Activated naive CD4-positive, alpha-beta T cell treated with anti-CD3 and anti-CD28 coated beads, Interleukin-2, amount 10 ng/mL, durations not matched to agents 7 days and 5 days (primary cell): Measurements from ENCODE around the gene CACNA1D.

Experiments
- CTCF ChIA-PET: fragments of 350-600 bp; sonication (Branson Sonifier 250); formaldehyde crosslinking; loops from one replicate; lab custom pipeline; 2021; ENCODE audit warnings: antibody characterized with exemption; lab: Charles Lee
- DNase-seq: peaks from one replicate; pipeline ENCODE4 v3.0.0-alpha.2; 2020
- H3K27ac Mint-ChIP-seq: one replicate; pipeline ENCODE4 v1.8.0; 2021; ENCODE audit warnings: mild to moderate bottlenecking, moderate library complexity, mixed read lengths
- H3K27me3 Mint-ChIP-seq: one replicate; pipeline ENCODE4 v1.8.0; 2021; ENCODE audit warnings: mild to moderate bottlenecking, mixed read lengths
- H3K36me3 Mint-ChIP-seq: one replicate; pipeline ENCODE4 v1.8.0; 2021; ENCODE audit warnings: mixed read lengths
- H3K4me1 Mint-ChIP-seq: one replicate; pipeline ENCODE4 v1.8.0; 2021; ENCODE audit warnings: mixed read lengths
- H3K4me3 Mint-ChIP-seq: one replicate; pipeline ENCODE4 v1.8.0; 2021; ENCODE audit warnings: mild to moderate bottlenecking, moderate library complexity, mixed read lengths
- H3K9me3 Mint-ChIP-seq: one replicate; pipeline ENCODE4 v1.8.0; 2021; ENCODE audit warnings: mixed read lengths

Gene CACNA1D

GRCh38 chr3:53748512-53749271 is 254.3 kb downstream of the CACNA1D start:
- H3K9me3 Mint-ChIP-seq = no peaks in the 10 kb centered on the region
- peaks cover 39% of the 10 kb centered on the region for H3K27me3 Mint-ChIP-seq
- CTCF ChIA-PET = no interaction called here
- H3K36me3 Mint-ChIP-seq = no peaks in the 10 kb centered on the region
- H3K27ac Mint-ChIP-seq = no peak overlapping the region
- no peak overlapping the region for H3K4me3 Mint-ChIP-seq
- H3K4me1 Mint-ChIP-seq = peaks cover 13% of the 10 kb centered on the region
- DNase-seq = no peak

GRCh38 chr3:53749448-53749847 is 255.0 kb downstream of the CACNA1D start:
- Mint-ChIP-seq H3K4me3 (no peak overlapping the region), H3K27me3 (peaks cover 31% of the 10 kb centered on the region), H3K36me3 (no peaks in the 10 kb centered on the region), H3K27ac (no peak overlapping the region), H3K9me3 (no peaks in the 10 kb centered on the region), H3K4me1 (peaks cover 21% of the 10 kb centered on the region)
- no peak for DNase-seq
- CTCF ChIA-PET = no interaction called here

DNA sequence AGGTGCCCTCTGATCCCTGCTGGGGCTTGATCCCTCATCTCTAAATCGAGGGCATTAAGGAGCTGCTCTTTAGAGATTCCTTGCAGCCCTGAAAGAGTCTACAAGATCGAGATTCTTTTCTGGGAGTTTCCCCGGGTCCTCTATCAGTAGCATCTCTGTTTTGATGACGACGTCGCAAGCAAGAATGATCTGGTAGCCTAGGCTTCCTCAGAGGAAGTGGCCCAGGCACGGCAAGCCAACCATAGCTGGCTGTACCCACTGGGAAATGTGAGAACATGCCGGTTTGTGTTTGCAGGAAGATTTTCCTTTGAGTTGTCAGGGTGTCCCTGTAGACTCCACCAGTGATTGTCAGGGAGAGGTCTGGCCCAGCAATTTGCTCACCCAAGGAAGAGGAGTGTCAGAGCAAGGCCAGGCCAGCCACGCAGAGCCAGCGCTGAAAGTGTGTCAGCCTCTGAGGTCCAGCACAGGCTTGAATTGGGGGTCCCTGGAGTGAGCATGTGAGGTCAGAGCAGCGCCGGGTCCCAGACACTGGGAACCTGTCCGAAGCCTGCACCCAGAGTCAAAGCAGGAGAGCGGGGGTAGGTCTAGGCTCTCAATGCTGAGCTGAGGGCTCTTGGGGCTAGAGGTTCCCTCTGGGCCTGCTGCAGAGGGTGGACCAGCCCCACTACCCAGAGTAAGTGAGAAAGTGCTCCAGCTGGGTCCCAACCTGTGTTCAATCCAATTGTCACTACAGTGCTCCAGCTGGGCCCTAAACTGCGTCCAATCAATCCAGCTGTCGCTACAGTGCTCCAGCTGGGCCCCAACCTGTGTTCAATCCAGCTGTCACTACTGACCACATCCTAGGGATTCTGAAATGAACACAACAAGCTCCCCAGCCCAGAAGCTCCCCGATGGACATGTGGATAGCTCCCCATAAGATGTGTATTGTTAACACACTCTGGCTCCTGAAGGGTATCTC is 256.1 kb downstream of the CACNA1D start:
- Mint-ChIP-seq H3K4me3 (no peak overlapping the region), H3K9me3 (no peaks in the 10 kb centered on the region), H3K4me1 (peaks cover 29% of the 10 kb centered on the region), H3K27me3 (peaks cover 24% of the 10 kb centered on the region), H3K27ac (no peak overlapping the region), H3K36me3 (no peaks in the 10 kb centered on the region)
- no peak for DNase-seq
- CTCF ChIA-PET = no interaction called here

- CTCF ChIA-PET = no interaction called here
- Mint-ChIP-seq H3K4me3 (no peak overlapping the region), H3K9me3 (no peaks in the 10 kb centered on the region), H3K36me3 (no peaks in the 10 kb centered on the region), H3K4me1 (peaks cover 29% of the 10 kb centered on the region), H3K27ac (peak overlapping the region; percentile 75), H3K27me3 (peaks cover 23% of the 10 kb centered on the region)
- DNase-seq = peak; percentile 38
These were observed 259.2 kb downstream of the CACNA1D start for GRCh38 chr3:53753518-53754183.

DNA sequence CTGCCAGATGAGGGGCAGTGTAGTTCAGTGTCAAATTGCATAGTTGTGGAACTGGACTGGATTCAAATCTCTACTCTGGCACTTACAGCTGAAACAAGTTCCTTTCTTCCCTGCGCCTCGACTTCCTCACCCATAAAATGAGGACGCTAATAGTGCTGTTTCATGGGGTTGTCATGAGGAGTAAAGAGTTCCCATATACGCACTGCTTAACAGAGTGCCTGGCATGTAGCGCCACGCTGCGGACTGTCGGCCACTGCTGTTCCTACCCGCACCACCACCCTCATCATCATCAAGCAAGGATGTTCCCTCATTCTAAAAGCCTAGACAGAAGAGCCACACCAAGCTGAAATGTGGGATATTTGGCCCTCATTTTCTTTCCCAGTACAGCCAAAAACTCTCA is 259.9 kb downstream of the CACNA1D start:
- H3K4me1 Mint-ChIP-seq = peaks cover 29% of the 10 kb centered on the region
- DNase-seq = no peak
- CTCF ChIA-PET = no interaction called here
- peak overlapping the region; percentile 75 for H3K27ac Mint-ChIP-seq
- no peaks in the 10 kb centered on the region for H3K9me3 Mint-ChIP-seq
- H3K36me3 Mint-ChIP-seq = no peaks in the 10 kb centered on the region
- H3K27me3 Mint-ChIP-seq = peaks cover 18% of the 10 kb centered on the region
- H3K4me3 Mint-ChIP-seq = no peak overlapping the region

GRCh38 chr3:53758846-53759245 is 264.4 kb downstream of the CACNA1D start:
- Mint-ChIP-seq H3K4me3 (no peak overlapping the region), H3K36me3 (no peaks in the 10 kb centered on the region), H3K27me3 (peaks cover 12% of the 10 kb centered on the region), H3K9me3 (no peaks in the 10 kb centered on the region), H3K27ac (no peak overlapping the region), H3K4me1 (peaks cover 14% of the 10 kb centered on the region)
- CTCF ChIA-PET = no interaction called here
- DNase-seq = no peak

GRCh38 chr3:53763353-53763752 is 268.9 kb downstream of the CACNA1D start:
- Mint-ChIP-seq H3K4me1 (no peaks in the 10 kb centered on the region), H3K27ac (no peak overlapping the region), H3K36me3 (no peaks in the 10 kb centered on the region), H3K9me3 (no peaks in the 10 kb centered on the region), H3K4me3 (no peak overlapping the region), H3K27me3 (peaks cover 9% of the 10 kb centered on the region)
- CTCF ChIA-PET = no interaction called here
- DNase-seq = no peak

GRCh38 chr3:53764026-53764775 is 269.8 kb downstream of the CACNA1D start:
- Mint-ChIP-seq H3K27ac (no peak overlapping the region), H3K36me3 (no peaks in the 10 kb centered on the region), H3K9me3 (no peaks in the 10 kb centered on the region), H3K4me1 (no peaks in the 10 kb centered on the region), H3K27me3 (peaks cover 16% of the 10 kb centered on the region), H3K4me3 (no peak overlapping the region)
- DNase-seq = no peak
- CTCF ChIA-PET = no interaction called here

DNA sequence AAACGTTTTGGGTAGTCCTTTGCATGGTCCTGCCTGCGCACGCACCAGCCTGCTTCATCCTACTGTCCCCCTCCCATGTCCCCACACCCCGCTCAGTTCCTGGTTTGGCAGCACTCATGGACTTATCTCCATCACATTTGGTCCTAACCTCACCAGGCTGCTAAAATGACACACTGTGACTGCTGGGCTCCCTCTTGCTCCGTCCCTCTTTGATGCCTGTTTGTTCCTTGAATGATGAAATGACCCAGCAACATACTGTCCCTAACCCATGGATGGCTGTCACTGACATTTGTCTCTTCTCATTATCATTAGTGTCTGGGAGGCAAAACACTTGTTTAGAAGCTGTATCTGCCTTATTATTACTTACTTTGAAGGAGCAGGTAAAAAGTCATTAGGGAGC is 271.3 kb downstream of the CACNA1D start:
- Mint-ChIP-seq H3K36me3 (no peaks in the 10 kb centered on the region), H3K27ac (no peak overlapping the region), H3K4me3 (no peak overlapping the region), H3K9me3 (no peaks in the 10 kb centered on the region), H3K4me1 (no peaks in the 10 kb centered on the region), H3K27me3 (peaks cover 30% of the 10 kb centered on the region)
- DNase-seq = no peak
- CTCF ChIA-PET = interaction anchor here (1.0 kb wide), 1 partner anchor 36 kb away, joined by 3 read pairs; no protein-coding TSS in a partner anchor

DNA sequence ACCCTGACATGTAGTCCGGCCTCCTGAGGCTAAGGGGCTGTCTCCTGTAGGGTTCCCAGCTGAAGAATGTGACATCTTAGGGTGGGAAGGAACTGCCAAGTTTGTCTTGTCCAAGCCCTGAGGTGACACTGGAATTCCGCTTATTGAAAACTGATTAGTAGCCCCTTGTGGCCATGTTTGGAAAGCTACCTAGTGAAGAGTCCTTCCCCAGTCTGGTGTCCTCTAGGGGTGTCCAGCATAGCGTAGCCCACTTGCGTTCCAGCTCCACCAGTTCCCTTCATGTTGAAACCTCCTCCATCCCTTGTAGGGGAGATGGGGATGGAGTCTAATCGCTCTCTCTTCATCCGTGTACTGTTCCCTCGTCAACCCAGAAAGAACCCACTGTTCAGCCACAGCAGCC is 272.3 kb downstream of the CACNA1D start:
- Mint-ChIP-seq H3K9me3 (no peaks in the 10 kb centered on the region), H3K4me1 (no peaks in the 10 kb centered on the region), H3K27ac (no peak overlapping the region), H3K27me3 (peaks cover 36% of the 10 kb centered on the region), H3K4me3 (no peak overlapping the region), H3K36me3 (no peaks in the 10 kb centered on the region)
- no peak for DNase-seq
- CTCF ChIA-PET = interaction anchor here (1.0 kb wide), 1 partner anchor 37 kb away, joined by 3 read pairs; no protein-coding TSS in a partner anchor

- Mint-ChIP-seq H3K9me3 (no peaks in the 10 kb centered on the region), H3K27ac (peak overlapping the region; percentile 30), H3K4me3 (no peak overlapping the region), H3K27me3 (peaks cover 52% of the 10 kb centered on the region), H3K4me1 (no peaks in the 10 kb centered on the region), H3K36me3 (no peaks in the 10 kb centered on the region)
- no peak for DNase-seq
- CTCF ChIA-PET = no interaction called here
These were observed 274.4 kb downstream of the CACNA1D start for GRCh38 chr3:53768478-53769459.

- peaks cover 54% of the 10 kb centered on the region for H3K27me3 Mint-ChIP-seq
- CTCF ChIA-PET = no interaction called here
- no peak overlapping the region for H3K27ac Mint-ChIP-seq
- H3K4me3 Mint-ChIP-seq = no peak overlapping the region
- no peaks in the 10 kb centered on the region for H3K4me1 Mint-ChIP-seq
- H3K36me3 Mint-ChIP-seq = no peaks in the 10 kb centered on the region
- no peaks in the 10 kb centered on the region for H3K9me3 Mint-ChIP-seq
- DNase-seq = no peak
These were observed 278.2 kb downstream of the CACNA1D start for GRCh38 chr3:53772562-53772961.

DNA sequence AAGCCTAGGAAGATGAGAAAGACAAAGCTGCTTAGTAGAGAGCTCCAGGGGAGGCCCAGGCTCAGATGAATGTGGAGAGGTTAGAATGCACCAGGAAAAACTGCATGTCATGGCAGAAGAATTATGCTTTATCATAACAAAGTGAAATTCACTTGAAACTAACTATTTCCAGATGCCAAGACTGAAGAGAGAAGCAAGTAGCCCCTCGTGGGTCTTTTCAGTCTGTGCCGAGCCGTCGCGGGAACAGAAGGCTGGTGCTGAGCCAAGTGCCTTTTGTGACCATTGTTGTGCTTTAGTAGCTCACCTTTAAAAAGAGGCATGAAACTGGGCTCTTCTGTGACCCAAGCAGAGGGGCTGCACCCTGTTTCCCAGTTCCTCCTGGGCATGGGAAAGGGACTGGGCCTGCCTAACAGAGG is 278.6 kb downstream of the CACNA1D start:
- Mint-ChIP-seq H3K9me3 (no peaks in the 10 kb centered on the region), H3K36me3 (no peaks in the 10 kb centered on the region), H3K27me3 (peaks cover 58% of the 10 kb centered on the region), H3K27ac (no peak overlapping the region), H3K4me1 (no peaks in the 10 kb centered on the region), H3K4me3 (no peak overlapping the region)
- CTCF ChIA-PET = interaction anchor here (0.6 kb wide), 1 partner anchor 63 kb away, joined by 4 read pairs; no protein-coding TSS in a partner anchor
- DNase-seq = no peak
